NK-92 treated with Interleukin-12 subunit alpha and Interleukin-12 subunit beta, amount 100 ng/mL, for 24 hours (cell line): ENCODE measurements around the gene UVRAG.
"Not testable (repeated sequence)": the region's sequence is repeated elsewhere in the genome, so short reads cannot be mapped to it uniquely, and the experiment has no call there.

Source experiments
- DNase-seq: peaks from one replicate; lab custom pipeline; 2025; lab: John Stamatoyannopoulos, UW

The UVRAG gene

GRCh38 chr11:75968021-75968625 is 153.1 kb downstream of the UVRAG start:
- no peak for DNase-seq

GRCh38 chr11:75969626-75970308 is 154.8 kb downstream of the UVRAG start:
- DNase-seq: no peak

GRCh38 chr11:75973710-75974109 is 158.7 kb downstream of the UVRAG start:
- DNase-seq: not testable (repeated sequence)

- not testable (repeated sequence) for DNase-seq
These were observed 164.1 kb downstream of the UVRAG start for GRCh38 chr11:75979075-75979474.

- DNase-seq: not testable (repeated sequence)
These were observed 164.5 kb downstream of the UVRAG start for GRCh38 chr11:75979479-75980027.

GRCh38 chr11:75980031-75980430 is 165.0 kb downstream of the UVRAG start:
- no peak for DNase-seq

GRCh38 chr11:75981546-75981945 is 166.5 kb downstream of the UVRAG start:
- DNase-seq: no peak

- no peak for DNase-seq
These were observed 167.3 kb downstream of the UVRAG start for GRCh38 chr11:75982309-75982708.

GRCh38 chr11:75986966-75987365 is 172.0 kb downstream of the UVRAG start:
- no peak for DNase-seq

GRCh38 chr11:75993126-75993525 is 178.1 kb downstream of the UVRAG start:
- no peak for DNase-seq

GRCh38 chr11:75994616-75995015 is 179.6 kb downstream of the UVRAG start:
- no peak for DNase-seq

GRCh38 chr11:75996523-75997442 is 181.8 kb downstream of the UVRAG start:
- no peak for DNase-seq

GRCh38 chr11:76004400-76004799 is 189.4 kb downstream of the UVRAG start:
- no peak for DNase-seq

- DNase-seq: no peak
These were observed 190.7 kb downstream of the UVRAG start for GRCh38 chr11:76005756-76006155.

GRCh38 chr11:76007166-76007565 is 192.2 kb downstream of the UVRAG start:
- DNase-seq: no peak

- DNase-seq: no peak
These were observed 193.5 kb downstream of the UVRAG start for GRCh38 chr11:76008474-76008873.

GRCh38 chr11:76010051-76010450 is 195.0 kb downstream of the UVRAG start:
- no peak for DNase-seq

- DNase-seq: no peak
These were observed 198.5 kb downstream of the UVRAG start for GRCh38 chr11:76013526-76013925.

- no peak for DNase-seq
These were observed 208.4 kb downstream of the UVRAG start for GRCh38 chr11:76023236-76024068.

GRCh38 chr11:76025068-76025467 is 210.1 kb downstream of the UVRAG start:
- DNase-seq: no peak

- DNase-seq: no peak
These were observed 210.8 kb downstream of the UVRAG start for GRCh38 chr11:76025817-76026216.

GRCh38 chr11:76026281-76026680 is 211.3 kb downstream of the UVRAG start:
- no peak for DNase-seq
